Mesenchymal stem cell (in vitro differentiated cells and primary cell): ENCODE data around the gene NANOS3.

Experiments used
- DNase-seq: peaks from one replicate; pipeline ENCODE4 v3.0.0-alpha.2; 2013
- H2AFZ ChIP-seq: one replicate; pipeline ENCODE4 v1.6.1; 2013; ENCODE audit warnings: low read depth, mild to moderate bottlenecking, control low read depth, inconsistent platforms, low read length, moderate library complexity
- H2AK5ac ChIP-seq: 2 replicates; pipeline ENCODE4 v1.6.1; 2013; ENCODE audit warnings: low read length, moderate library complexity, mild to moderate bottlenecking, inconsistent platforms; ENCODE audit not compliant: severe bottlenecking
- H2BK120ac ChIP-seq: one replicate; pipeline ENCODE4 v1.6.1; 2013; ENCODE audit warnings: low read depth, mild to moderate bottlenecking, inconsistent platforms, low read length, moderate library complexity
- H2BK12ac ChIP-seq, 2 experiments: one replicate each; pipeline ENCODE4 v1.6.1; 2013; ENCODE audit warnings: inconsistent platforms in 2 of 2, low read length in 2 of 2, mild to moderate bottlenecking in 2 of 2, moderate library complexity in 2 of 2, control low read depth in 1 of 2
- H2BK15ac ChIP-seq: one replicate; pipeline ENCODE4 v1.6.1; 2013; ENCODE audit warnings: mild to moderate bottlenecking, low read depth, inconsistent platforms; ENCODE audit not compliant: poor library complexity, severe bottlenecking
- H2BK5ac ChIP-seq: 2 replicates; pipeline ENCODE4 v1.6.1; 2013; ENCODE audit warnings: low read depth, mild to moderate bottlenecking, low read length, control low read depth, inconsistent platforms; ENCODE audit not compliant: poor library complexity, severe bottlenecking
- H3K14ac ChIP-seq, 2 experiments: one replicate each; pipeline ENCODE4 v1.6.1; 2013; ENCODE audit warnings: inconsistent platforms in 2 of 2, low read length in 2 of 2, control low read depth in 1 of 2, mild to moderate bottlenecking in 1 of 2, moderate library complexity in 1 of 2
- H3K18ac ChIP-seq, 2 experiments: one replicate each; pipeline ENCODE4 v1.6.1; 2013; ENCODE audit warnings: inconsistent platforms in 2 of 2, low read length in 2 of 2, control low read depth in 1 of 2, low read depth in 1 of 2, mild to moderate bottlenecking in 1 of 2
- H3K23ac ChIP-seq, 2 experiments: one replicate each; pipeline ENCODE4 v1.6.1; 2013; ENCODE audit warnings: inconsistent platforms in 2 of 2, low read length in 2 of 2, mild to moderate bottlenecking in 2 of 2, moderate library complexity in 2 of 2, control low read depth in 1 of 2
- H3K27ac ChIP-seq: 2 replicates; pipeline ENCODE4 v1.5.1; 2013; ENCODE audit warnings: mild to moderate bottlenecking, moderate library complexity, low read length, control low read depth, inconsistent platforms; ENCODE audit not compliant: poor library complexity, severe bottlenecking
- H3K27me3 ChIP-seq, 2 experiments: 2 replicates each; pipeline versions ENCODE4 v1.6.1 to v1.7.0; 2013; ENCODE audit warnings: low read length in 2 of 2, mild to moderate bottlenecking in 2 of 2, moderate library complexity in 2 of 2, control low read depth in 1 of 2, inconsistent platforms in 1 of 2; ENCODE audit not compliant: control insufficient read depth in 1 of 2, insufficient read depth in 1 of 2
- H3K36me3 ChIP-seq, 2 experiments: 2 replicates each; pipeline versions ENCODE4 v1.6.1 to v1.7.0; 2013; ENCODE audit warnings: low read length in 2 of 2, control low read depth in 1 of 2, inconsistent platforms in 1 of 2, low read depth in 1 of 2, mild to moderate bottlenecking in 1 of 2; ENCODE audit not compliant: insufficient read depth in 2 of 2, control insufficient read depth in 1 of 2
- H3K4ac ChIP-seq, 2 experiments: one replicate each; pipeline ENCODE4 v1.6.1; 2013; ENCODE audit warnings: inconsistent platforms in 2 of 2, low read length in 2 of 2, mild to moderate bottlenecking in 2 of 2, moderate library complexity in 2 of 2, control low read depth in 1 of 2, low read depth in 1 of 2
- H3K4me1 ChIP-seq: 2 replicates; pipeline ENCODE4 v1.6.1; 2013; ENCODE audit warnings: low read depth, low read length, control low read depth; ENCODE audit not compliant: control insufficient read depth, insufficient read depth
- H3K4me2 ChIP-seq: 2 replicates; pipeline ENCODE4 v1.6.1; 2013; ENCODE audit warnings: low read length, mild to moderate bottlenecking, inconsistent platforms; ENCODE audit not compliant: poor library complexity, severe bottlenecking
- H3K4me3 ChIP-seq, 2 experiments: 2 replicates each; pipeline versions ENCODE4 v1.5.1 to v1.7.0; 2013; ENCODE audit warnings: low read length in 2 of 2, mild to moderate bottlenecking in 2 of 2, control low read depth in 1 of 2, low read depth in 1 of 2; ENCODE audit not compliant: insufficient read depth in 1 of 2
- H3K79me1 ChIP-seq: replicated peaks from 2 replicates; pipeline ENCODE4 v1.6.1; 2013; ENCODE audit warnings: mild to moderate bottlenecking, control low read depth, low read length, inconsistent platforms; ENCODE audit not compliant: poor library complexity, severe bottlenecking
- H3K9ac ChIP-seq: 2 replicates; pipeline ENCODE4 v1.7.0; 2013; ENCODE audit warnings: mild to moderate bottlenecking, low read length, moderate library complexity
- H3K9me3 ChIP-seq: 2 replicates; pipeline ENCODE4 v1.7.0; 2013; ENCODE audit warnings: mild to moderate bottlenecking, low read length; ENCODE audit not compliant: control insufficient read depth
- H4K8ac ChIP-seq: one replicate; pipeline ENCODE4 v1.6.1; 2013; ENCODE audit warnings: inconsistent platforms, mild to moderate bottlenecking, low read length, moderate library complexity
- H4K91ac ChIP-seq: one replicate; pipeline ENCODE4 v1.6.1; 2013; ENCODE audit warnings: mild to moderate bottlenecking, low read length, inconsistent platforms
- WGBS: methylation state at CpG from one replicate; pipeline ENCODE4 v1.1.7; 2013; ENCODE audit warnings: mixed read lengths; 5-methylcytosine and 5-hydroxymethylcytosine counted together

The NANOS3 gene

DNA sequence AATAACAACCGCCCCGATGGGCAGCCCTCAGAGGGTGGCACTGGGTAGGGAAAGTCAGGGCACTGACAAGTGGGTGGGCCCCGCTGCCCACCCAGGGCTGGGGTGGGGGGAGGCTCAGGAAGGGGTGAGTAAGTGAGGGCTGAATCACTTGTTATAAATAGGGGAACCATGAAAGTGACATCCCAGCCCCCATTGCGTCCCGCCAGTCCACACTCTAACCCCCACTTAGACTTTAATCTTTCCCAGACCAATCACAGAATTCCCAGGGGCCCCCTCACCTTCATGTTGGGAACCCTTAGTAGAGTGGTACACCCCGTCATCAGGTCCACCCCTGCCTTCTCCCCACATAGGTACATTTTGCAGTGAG lies 37.0 kb upstream of the NANOS3 start:
- 63% methylated on average over 5 of the region's 6 CpGs for WGBS

GRCh38 chr19:13840305-13841085 lies 36.4 kb upstream of the NANOS3 start:
- Histone ChIP-seq H3K4me2 (peak overlapping the region; percentile 93), H3K23ac (no peak overlapping the region), H3K36me3 (peaks cover 22 to 45% of the 10 kb centered on the region in 2 experiments), H4K91ac (peak overlapping the region; percentile 81), H3K9ac (peak overlapping the region; percentile 95), H3K14ac (peak overlapping the region in 1 of 2 experiments; percentile 97), H4K8ac (peak overlapping the region; percentile 45), H3K79me1 (peaks cover 4% of the 10 kb centered on the region), H3K27me3 (no peaks in the 10 kb centered on the region), H3K4ac (peak overlapping the region in 1 of 2 experiments; percentile 41), H3K18ac (peak overlapping the region; percentile 85 to 87), H3K4me1 (peaks cover 56% of the 10 kb centered on the region), H2BK15ac (peak overlapping the region; percentile 73), H2AFZ (no peak overlapping the region), H2BK5ac (peak overlapping the region; percentile 26), H3K9me3 (no peaks in the 10 kb centered on the region), H3K4me3 (peak overlapping the region; percentile 82 to 90), H2AK5ac (no peak overlapping the region), H2BK12ac (peak overlapping the region in 1 of 2 experiments; percentile 28), H2BK120ac (peak overlapping the region; percentile 65), H3K27ac (peak overlapping the region; percentile 53)
- DNase-seq = peak; percentile 83
- WGBS = 69% methylated on average over 21 of the region's 23 CpGs

More for the DNA sequence above, 37.0 kb upstream of the NANOS3 start:
- Histone ChIP-seq H3K4me3 (peak overlapping the region; percentile 56 to 82), H3K23ac (no peak overlapping the region), H3K27me3 (no peaks in the 10 kb centered on the region), H3K4ac (no peak overlapping the region), H3K9me3 (no peaks in the 10 kb centered on the region), H3K27ac (peak overlapping the region; percentile 53), H3K14ac (no peak overlapping the region), H2BK5ac (peak overlapping the region; percentile 59), H3K4me2 (peak overlapping the region; percentile 93), H3K79me1 (peaks cover 4% of the 10 kb centered on the region), H2BK120ac (peak overlapping the region; percentile 65), H3K4me1 (peaks cover 57% of the 10 kb centered on the region), H4K8ac (no peak overlapping the region), H3K9ac (peak overlapping the region; percentile 95), H2BK15ac (no peak overlapping the region), H4K91ac (peak overlapping the region; percentile 47), H2AFZ (no peak overlapping the region), H2AK5ac (peak overlapping the region; percentile 33), H3K36me3 (peaks cover 24 to 45% of the 10 kb centered on the region in 2 experiments), H2BK12ac (peak overlapping the region in 1 of 2 experiments; percentile 28), H3K18ac (peak overlapping the region in 1 of 2 experiments; percentile 78)
- peak; percentile 87 for DNase-seq

DNA sequence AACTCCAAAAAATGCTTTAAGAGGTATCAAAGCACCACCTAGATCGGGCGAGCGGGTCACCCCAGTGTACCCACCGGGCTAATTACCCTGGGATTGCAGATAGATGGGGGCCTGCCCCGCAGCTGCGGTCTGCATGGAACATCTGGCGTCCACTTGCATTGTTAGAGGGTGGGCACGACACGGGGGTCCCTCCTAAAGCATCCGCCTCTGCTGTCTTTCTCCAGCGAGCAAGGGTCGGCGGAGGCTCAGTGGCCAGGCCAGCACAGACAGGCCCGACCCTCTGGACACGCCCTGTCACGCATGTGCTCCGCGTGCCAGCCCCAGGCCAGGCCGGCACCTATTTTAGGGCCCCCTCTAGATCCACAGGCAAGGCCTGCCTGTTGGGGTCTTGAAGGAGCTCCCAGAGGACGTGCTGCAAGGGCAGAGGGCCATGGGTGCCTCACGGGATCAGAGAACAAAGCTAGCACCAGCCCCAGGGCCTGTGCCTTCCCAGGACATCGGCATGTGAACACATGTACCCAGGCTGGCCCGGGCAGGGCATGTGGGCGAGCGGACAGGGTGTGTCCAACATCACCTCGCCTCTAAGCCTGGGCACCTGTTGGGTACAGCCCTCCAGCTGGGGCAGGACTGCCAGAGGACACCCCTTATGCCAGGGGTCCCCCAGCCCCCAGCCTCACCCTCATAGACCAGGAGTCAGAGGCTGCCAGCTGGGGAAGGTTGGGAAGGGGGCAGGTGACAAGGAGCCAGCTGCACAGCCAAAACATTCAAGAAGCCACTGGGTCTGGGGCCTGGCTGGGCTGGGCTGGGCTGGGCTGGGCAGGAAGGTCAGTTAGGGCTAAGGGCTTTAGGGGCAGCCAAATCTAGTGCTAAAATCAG lies 35.6 kb upstream of the NANOS3 start:
- Histone ChIP-seq H3K27ac (peak overlapping the region; percentile 53), H2BK12ac (peak overlapping the region in 1 of 2 experiments; percentile 29), H2BK120ac (peak overlapping the region; percentile 35), H3K4me2 (peak overlapping the region; percentile 93), H3K4ac (peak overlapping the region; percentile 34 to 77), H3K36me3 (peaks cover 13 to 36% of the 10 kb centered on the region in 2 experiments), H3K4me3 (peak overlapping the region; percentile 82 to 90), H3K14ac (peak overlapping the region in 1 of 2 experiments; percentile 97), H3K27me3 (no peaks in the 10 kb centered on the region), H2AK5ac (peak overlapping the region; percentile 43), H2AFZ (no peak overlapping the region), H3K9ac (peak overlapping the region; percentile 95), H4K8ac (no peak overlapping the region), H3K9me3 (no peaks in the 10 kb centered on the region), H3K79me1 (peaks cover 4% of the 10 kb centered on the region), H2BK5ac (peak overlapping the region; percentile 50), H4K91ac (peak overlapping the region; percentile 69), H3K23ac (peak overlapping the region in 1 of 2 experiments; percentile 66), H3K4me1 (peaks cover 50% of the 10 kb centered on the region), H3K18ac (peak overlapping the region; percentile 69 to 84), H2BK15ac (peak overlapping the region; percentile 73)
- DNase-seq = peak; percentile 73
- 73% methylated on average over 26 of the region's 26 CpGs for WGBS
